HCT116 (cell line): ENCODE data around the gene AQP7. TPM values are rescaled to one million over a fixed set of nuclear protein-coding genes. Genes with fewer than 3 reads are reported as not detected.

Experiments
- ATAC-seq: fragments of 200-7000 bp; cut with Tn5 transposase; 2 replicates; pipeline ENCODE4 v1.9.1; 2020; ENCODE audit warnings: mild to moderate bottlenecking, moderate library complexity
- BruUV-seq: library from RNA; stranded (reverse); fragments of 400-500 nt; replicated peaks from 2 replicates; lab custom pipeline; 2021; lab: Mats Ljungman, UMichigan
- CTCF ChIA-PET: fragments of 300-600 bp; sonication (Branson Sonifier 250); formaldehyde crosslinking; loops from one replicate; lab custom pipeline; 2021; ENCODE audit warnings: antibody characterized with exemption; lab: Charles Lee
- POLR2A ChIA-PET: fragments of 300-600, 350-600 bp; sonication (Branson Sonifier 250); formaldehyde crosslinking; loops from one replicate; lab custom pipeline; 2021; ENCODE audit warnings: antibody characterized with exemption; lab: Charles Lee
- RAD21 ChIA-PET, 2 experiments: fragments of 300-600 bp; sonication (Branson Sonifier 250); formaldehyde crosslinking; loops; one replicate each; lab custom pipeline; 2023; ENCODE audit warnings: low total read pairs in 2 of 2; ENCODE audit not compliant: uncharacterized antibody in 2 of 2, unreplicated experiment in 2 of 2, low non-redundant PET in 1 of 2; lab: Charles Lee
- DNase-seq: peaks from one replicate; pipeline ENCODE4 v3.0.0-alpha.2; 2010; ENCODE audit warnings: low read depth, low spot score
- H2AFZ ChIP-seq: fragments of 200-600 bp; shearing (Covaris generic), sonication (generic); 2 replicates; pipeline ENCODE4 v1.6.1; 2017; ENCODE audit warnings: low read depth, mixed run types, mixed read lengths, antibody characterized with exemption, low read length; ENCODE audit not compliant: poor library complexity, severe bottlenecking
- H3K27ac ChIP-seq: 2 replicates; pipeline ENCODE4 v1.5.1; 2012; ENCODE audit warnings: low read depth, low read length
- H3K27me3 ChIP-seq: fragments of 200-600 bp; sonication (generic); 2 replicates; pipeline ENCODE4 v1.6.1; 2016; ENCODE audit warnings: mixed run types, low read length, mixed read lengths; ENCODE audit not compliant: insufficient read depth
- H3K36me3 ChIP-seq, 2 experiments: fragments of 200-500 bp in 1 of 2; fragments of 200-600 bp in 1 of 2; sonication (Bioruptor generic) in 1 of 2; sonication (generic) in 1 of 2; 2 replicates each; pipeline versions ENCODE4 v1.5.1 to v1.6.1; 2014 to 2016; ENCODE audit warnings: low read length in 2 of 2, inconsistent platforms in 1 of 2, mixed read lengths in 1 of 2, mixed run types in 1 of 2; ENCODE audit not compliant: insufficient read depth in 2 of 2, control insufficient read depth in 1 of 2
- H3K4me1 ChIP-seq, 2 experiments: fragments of 200-600 bp in 1 of 2; sonication (generic) in 1 of 2; 2 replicates each; pipeline versions ENCODE4 v1.5.1 to v1.6.1; 2012 to 2017; ENCODE audit warnings: low read length in 2 of 2, inconsistent platforms in 1 of 2, mild to moderate bottlenecking in 1 of 2, mixed read lengths in 1 of 2, mixed run types in 1 of 2, moderate library complexity in 1 of 2; ENCODE audit not compliant: insufficient read depth in 2 of 2, control insufficient read depth in 1 of 2
- H3K4me2 ChIP-seq: fragments of 200-600 bp; sonication (generic); 2 replicates; pipeline ENCODE4 v1.6.1; 2017; ENCODE audit warnings: mixed run types, low read length, mixed read lengths
- H3K4me3 ChIP-seq, 2 experiments: fragments of 200-600 bp in 1 of 2; sonication (generic) in 1 of 2; replicated peaks in 1 of 2; 2 replicates each; pipeline ENCODE4 v1.5.1; 2011 to 2016; ENCODE audit warnings: low read length in 2 of 2, control low read depth in 1 of 2, low read depth in 1 of 2, mild to moderate bottlenecking in 1 of 2, mixed read lengths in 1 of 2, mixed run types in 1 of 2
- H3K79me2 ChIP-seq: fragments of 200-600 bp; sonication (generic); 2 replicates; pipeline ENCODE4 v1.6.1; 2017; ENCODE audit warnings: mild to moderate bottlenecking, mixed run types, low read length, moderate library complexity, mixed read lengths; ENCODE audit not compliant: insufficient read depth
- H3K9ac ChIP-seq: fragments of 200-600 bp; sonication (generic); 2 replicates; pipeline ENCODE4 v1.6.1; 2016; ENCODE audit warnings: low read length, mixed read lengths
- H3K9me2 ChIP-seq: fragments of 200-600 bp; sonication (generic), shearing (Covaris generic); 2 replicates; pipeline ENCODE4 v1.6.1; 2017; ENCODE audit warnings: mixed run types, mild to moderate bottlenecking, moderate library complexity; ENCODE audit not compliant: insufficient read depth
- H3K9me3 ChIP-seq, 2 experiments: fragments of 200-500 bp in 1 of 2; fragments of 200-600 bp in 1 of 2; sonication (Bioruptor generic) in 1 of 2; sonication (generic) in 1 of 2; 2 replicates each; pipeline ENCODE4 v1.6.1; 2014 to 2017; ENCODE audit warnings: low read length in 2 of 2, mixed read lengths in 2 of 2, inconsistent platforms in 1 of 2, low read depth in 1 of 2, mild to moderate bottlenecking in 1 of 2, mixed run types in 1 of 2, moderate library complexity in 1 of 2; ENCODE audit not compliant: control insufficient read depth in 1 of 2, insufficient read depth in 1 of 2
- H4K20me1 ChIP-seq: fragments of 200-600 bp; sonication (generic), shearing (Covaris generic); 2 replicates; pipeline ENCODE4 v1.6.1; 2017; ENCODE audit warnings: mixed run types, mild to moderate bottlenecking, moderate library complexity; ENCODE audit not compliant: insufficient read depth
- EGR1 ChIP-seq: IDR thresholded peaks from 2 replicates; pipeline ENCODE4 v1.6.1; 2012; ENCODE audit warnings: low read depth
- ELF1 ChIP-seq: IDR thresholded peaks from 2 replicates; pipeline ENCODE4 v1.6.1; 2012; ENCODE audit warnings: low read depth, borderline replicate concordance
- JUND ChIP-seq: IDR thresholded peaks from 2 replicates; pipeline ENCODE4 v1.6.1; 2012
- POLR2AphosphoS5 ChIP-seq: IDR thresholded peaks from 2 replicates; pipeline ENCODE4 v1.6.1; 2011; ENCODE audit warnings: mild to moderate bottlenecking, low read depth, low read length, moderate library complexity
- RAD21 ChIP-seq: IDR thresholded peaks from 2 replicates; pipeline ENCODE4 v1.6.1; 2012; ENCODE audit warnings: low read depth, mild to moderate bottlenecking
- REST ChIP-seq: IDR thresholded peaks from 2 replicates; pipeline ENCODE4 v1.6.1; 2012; ENCODE audit warnings: low read depth
- SIN3A ChIP-seq: IDR thresholded peaks from 2 replicates; pipeline ENCODE4 v1.6.1; 2012; ENCODE audit warnings: low read depth
- TCF7L2 ChIP-seq: IDR thresholded peaks from 2 replicates; pipeline ENCODE4 v1.7.0; 2011; ENCODE audit warnings: borderline replicate concordance, inconsistent platforms; ENCODE audit not compliant: insufficient read depth, insufficient read length; ENCODE audit errors: extremely low read depth
- ZBTB33 ChIP-seq: IDR thresholded peaks from 2 replicates; pipeline ENCODE4 v1.6.1; 2011; ENCODE audit warnings: mild to moderate bottlenecking, low read length, moderate library complexity; ENCODE audit not compliant: insufficient replicate concordance; ENCODE audit errors: extremely low read depth
- ZFX ChIP-seq: fragments of 450-650 bp; IDR thresholded peaks from 2 replicates; pipeline ENCODE4 v1.6.1; 2017
- ZNF274 ChIP-seq: fragments of 200-500 bp; sonication (Bioruptor generic); IDR thresholded peaks from 2 replicates; pipeline ENCODE4 v1.6.1; 2014; ENCODE audit warnings: mild to moderate bottlenecking, low read depth, low read length, inconsistent platforms
- intact Hi-C: fragments of 100-400 bp; cut with micrococcal nuclease; formaldehyde crosslinking; loops from 2 replicates; pipeline ENCODE4 v1.10.0; 2022
- total RNA-seq: library from RNA; stranded (reverse); gene quantifications from one replicate; pipeline ENCODE4 v1.2.1, GENCODE V29; 2021; ENCODE audit not compliant: unreplicated experiment

AQP7 gene
- total RNA-seq, 1 experiment from 2014 or later = 0.96 TPM

GRCh38 chr9:33378121-33378795 is 24.1 kb downstream of the AQP7 start:
- no peak overlapping the region for H3K4me2 ChIP-seq
- H3K27me3 ChIP-seq = no peaks in the 10 kb centered on the region
- peaks cover 14 to 31% of the 10 kb centered on the region in 2 experiments for H3K4me1 ChIP-seq
- no peaks in the 10 kb centered on the region for H3K9me3 ChIP-seq
- CTCF ChIA-PET = no interaction called here
- no peak overlapping the region for H3K4me3 ChIP-seq
- BruUV-seq = no TSS peak
- ATAC-seq = no peak
- H2AFZ ChIP-seq = no peak overlapping the region
- POLR2A ChIA-PET = no interaction called here
- intact Hi-C loops = no loop called here
- H3K79me2 ChIP-seq = no peaks in the 10 kb centered on the region
- no peak overlapping the region for H3K27ac ChIP-seq
- H3K9ac ChIP-seq = no peak overlapping the region
- TF ChIP-seq TCF7L2 (no peak), RAD21 (no peak), REST (no peak), ZFX (no peak), ELF1 (no peak), SIN3A (no peak), ZNF274 (no peak), ZBTB33 (no peak), EGR1 (no peak), POLR2AphosphoS5 (no peak), JUND (no peak)
- TF ChIP-seq, all 23 proteins: peak for 0
- RAD21 ChIA-PET = no interaction called here
- Histone ChIP-seq H4K20me1 (no peaks in the 10 kb centered on the region), H3K9me2 (no peaks in the 10 kb centered on the region), H3K36me3 (no peaks in the 10 kb centered on the region)
- DNase-seq = no peak
